Measurements from ENCODE around the gene MRPS27.

Gene MRPS27
- long read RNA-seq, transcript MRPS27-202 (11 exons, 2,628 nt), result minor isoform, 67 of 1,489 reads
- long read RNA-seq, transcript MRPS27-201 (11 exons, 2,785 nt), result major isoform, 1,279 of 1,489 reads
- long read RNA-seq, partial matches to known transcripts, result 20 of 1,489 reads
- long read RNA-seq, other reads (novel, unspliced or antisense), result 118 of 1,489 reads

- TF ChIP-seq POLR2AphosphoS5 (IDR thresholded peaks at IDR 0.05; ENCODE audit: low read depth) (peak; percentile 80), SPI1 (IDR thresholded peaks at IDR 0.05; ENCODE audit: borderline replicate concordance, low read depth) (no peak; the same call in 1 of the 2 replicates), REST (IDR thresholded peaks at IDR 0.05; ENCODE audit: insufficient replicate concordance, low read depth) (no peak), GABPA (IDR thresholded peaks at IDR 0.05; ENCODE audit: low read depth) (no peak)
- TF ChIP-seq, protein P1, sequence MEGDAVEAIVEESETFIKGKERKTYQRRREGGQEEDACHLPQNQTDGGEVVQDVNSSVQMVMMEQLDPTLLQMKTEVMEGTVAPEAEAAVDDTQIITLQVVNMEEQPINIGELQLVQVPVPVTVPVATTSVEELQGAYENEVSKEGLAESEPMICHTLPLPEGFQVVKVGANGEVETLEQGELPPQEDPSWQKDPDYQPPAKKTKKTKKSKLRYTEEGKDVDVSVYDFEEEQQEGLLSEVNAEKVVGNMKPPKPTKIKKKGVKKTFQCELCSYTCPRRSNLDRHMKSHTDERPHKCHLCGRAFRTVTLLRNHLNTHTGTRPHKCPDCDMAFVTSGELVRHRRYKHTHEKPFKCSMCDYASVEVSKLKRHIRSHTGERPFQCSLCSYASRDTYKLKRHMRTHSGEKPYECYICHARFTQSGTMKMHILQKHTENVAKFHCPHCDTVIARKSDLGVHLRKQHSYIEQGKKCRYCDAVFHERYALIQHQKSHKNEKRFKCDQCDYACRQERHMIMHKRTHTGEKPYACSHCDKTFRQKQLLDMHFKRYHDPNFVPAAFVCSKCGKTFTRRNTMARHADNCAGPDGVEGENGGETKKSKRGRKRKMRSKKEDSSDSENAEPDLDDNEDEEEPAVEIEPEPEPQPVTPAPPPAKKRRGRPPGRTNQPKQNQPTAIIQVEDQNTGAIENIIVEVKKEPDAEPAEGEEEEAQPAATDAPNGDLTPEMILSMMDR (IDR thresholded peaks at IDR 0.05; ENCODE audit: insufficient read depth, low read length), result no peak
- DNase-seq (ENCODE audit: low read depth in 1 of 2, low spot score in 1 of 2), result peak; percentile 84 to 91
- no peaks in the 10 kb centered on the region for H3K27me3 ChIP-seq (ENCODE audit: insufficient read depth, poor library complexity, severe bottlenecking)
- H3K4me3 ChIP-seq (replicated peaks; ENCODE audit: insufficient read depth, low read length), result peak within 1 kb of the TSS; percentile 78
- peak within 1 kb of the TSS; percentile 75 for H3K27ac ChIP-seq (replicated peaks)
Observed at GRCh38 chr5:72319976-72320752, at the start of gene MRPS27, which contains the start of gene PTCD2. Gene MRPS27 (minus strand): TSS chr5:72320240. CDS start chr5:72320221, 19 bp downstream. Gene PTCD2 (plus strand): TSS chr5:72320373. CDS start chr5:72320383, 10 bp downstream.

- no peaks in the 10 kb centered on the region for H3K27me3 ChIP-seq (ENCODE audit: insufficient read depth, poor library complexity, severe bottlenecking)
- TF ChIP-seq POLR2AphosphoS5 (IDR thresholded peaks at IDR 0.05; ENCODE audit: low read depth) (no peak), GABPA (IDR thresholded peaks at IDR 0.05; ENCODE audit: low read depth) (no peak)
- TF ChIP-seq, protein P1 (IDR thresholded peaks at IDR 0.05; ENCODE audit: insufficient read depth, low read length), result no peak
- no peak overlapping the region for H3K27ac ChIP-seq (replicated peaks)
- H3K4me3 ChIP-seq (replicated peaks; ENCODE audit: insufficient read depth, low read length), result no peak overlapping the region
- DNase-seq (ENCODE audit: low read depth in 1 of 2, low spot score in 1 of 2), result no peak
Observed at GRCh38 chr5:72369711-72370110, 49.7 kb upstream of the MRPS27 start.

DNA sequence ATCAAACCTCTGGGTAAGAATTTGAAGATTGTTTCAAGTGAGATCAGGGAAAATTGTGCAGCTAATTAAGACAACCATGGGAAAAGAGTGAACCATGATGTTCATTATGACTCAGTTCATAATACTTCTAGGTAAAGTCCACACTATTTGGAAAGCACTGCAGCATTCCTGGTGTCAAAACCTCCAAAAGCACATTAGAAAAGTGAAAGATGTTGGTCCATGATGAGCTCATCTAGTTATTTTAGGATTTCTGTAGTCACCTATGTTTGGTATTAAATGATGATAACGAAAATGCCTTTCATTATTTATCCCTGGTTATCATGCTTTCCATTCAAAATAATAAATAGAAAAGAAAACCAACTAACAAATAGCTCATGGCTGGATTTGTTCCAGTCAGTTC, 49.3 kb upstream of the MRPS27 start:
- TF ChIP-seq, protein P1 (IDR thresholded peaks at IDR 0.05; ENCODE audit: insufficient read depth, low read length), result no peak
- no peak for TF ChIP-seq REST (IDR thresholded peaks at IDR 0.05; ENCODE audit: insufficient replicate concordance, low read depth)
- TF ChIP-seq POLR2AphosphoS5 (IDR thresholded peaks at IDR 0.05; ENCODE audit: low read depth), result no peak
- no peak for TF ChIP-seq GABPA (IDR thresholded peaks at IDR 0.05; ENCODE audit: low read depth)
- no peak for TF ChIP-seq SPI1 (IDR thresholded peaks at IDR 0.05; ENCODE audit: borderline replicate concordance, low read depth)
- H3K27me3 ChIP-seq (ENCODE audit: insufficient read depth, poor library complexity, severe bottlenecking), result no peaks in the 10 kb centered on the region
- no peak overlapping the region for H3K4me3 ChIP-seq (replicated peaks; ENCODE audit: insufficient read depth, low read length)
- H3K27ac ChIP-seq (replicated peaks), result no peak overlapping the region
- DNase-seq (ENCODE audit: low read depth in 1 of 2, low spot score in 1 of 2), result no peak
